IMR-90 (cell line): ENCODE measurements around the gene ARFIP1. TPM values are rescaled to one million over a fixed set of nuclear protein-coding genes. Genes with fewer than 3 reads are reported as not detected.

Experiments
- ATAC-seq: fragments of 200-7000 bp; cut with Tn5 transposase; 2 replicates; pipeline ENCODE4 v1.9.1; 2020; ENCODE audit warnings: low read depth, mild to moderate bottlenecking, moderate library complexity
- BruUV-seq: library from RNA; stranded (reverse); fragments of 400-500 nt; replicated peaks from 2 replicates; lab custom pipeline; 2021; lab: Mats Ljungman, UMichigan
- CTCF ChIA-PET: fragments of 300-600 bp; formaldehyde crosslinking; extraction: SDS; loops from one replicate; lab custom pipeline; 2021; ENCODE audit warnings: antibody characterized with exemption; lab: Yijun Ruan, JAX
- POLR2A ChIA-PET: fragments of 300-600 bp; sonication (Branson Sonifier 250); formaldehyde crosslinking; loops from one replicate; lab custom pipeline; 2022; ENCODE audit warnings: antibody characterized with exemption; ENCODE audit not compliant: unreplicated experiment; lab: Charles Lee
- DNase-seq: peaks from one replicate; pipeline ENCODE4 v3.0.0; 2013
- H2AFZ ChIP-seq: replicated peaks from 2 replicates; pipeline ENCODE3; 2013; ENCODE audit warnings: low read length, mild to moderate bottlenecking; ENCODE audit not compliant: poor library complexity
- H2AK5ac ChIP-seq: 2 replicates; pipeline ENCODE4 v1.6.1; 2013; ENCODE audit warnings: low read depth, low read length, inconsistent platforms
- H2AK9ac ChIP-seq: replicated peaks from 2 replicates; pipeline ENCODE3; 2013; ENCODE audit warnings: mild to moderate bottlenecking, low read depth, low read length, moderate library complexity; ENCODE audit not compliant: poor library complexity
- H2BK120ac ChIP-seq: 2 replicates; pipeline ENCODE4 v1.6.1; 2013; ENCODE audit warnings: low read depth, low read length, inconsistent platforms
- H2BK15ac ChIP-seq: 3 replicates; pipeline ENCODE4 v1.6.1; 2013; ENCODE audit warnings: low read depth, low read length, inconsistent platforms
- H2BK20ac ChIP-seq: 2 replicates; pipeline ENCODE4 v1.6.1; 2013; ENCODE audit warnings: low read depth, mild to moderate bottlenecking, inconsistent platforms, low read length, moderate library complexity
- H2BK5ac ChIP-seq: 2 replicates; pipeline ENCODE4 v1.6.1; 2013; ENCODE audit warnings: mild to moderate bottlenecking, low read depth, low read length, inconsistent platforms; ENCODE audit not compliant: poor library complexity, severe bottlenecking
- H3K14ac ChIP-seq: replicated peaks from 2 replicates; pipeline ENCODE4 v1.6.1; 2013; ENCODE audit warnings: low read depth, low read length, inconsistent platforms
- H3K18ac ChIP-seq: 2 replicates; pipeline ENCODE4 v1.6.1; 2013; ENCODE audit warnings: low read depth, low read length, control low read depth
- H3K23ac ChIP-seq: 2 replicates; pipeline ENCODE4 v1.6.1; 2013; ENCODE audit warnings: low read depth, low read length, inconsistent platforms
- H3K27ac ChIP-seq: 2 replicates; pipeline ENCODE4 v1.5.1; 2013; ENCODE audit warnings: mild to moderate bottlenecking, control low read depth, low read length; ENCODE audit not compliant: insufficient read depth
- H3K27me3 ChIP-seq: 2 replicates; pipeline ENCODE4 v1.6.1; 2013; ENCODE audit warnings: low read length; ENCODE audit not compliant: control insufficient read depth, insufficient read depth
- H3K36me3 ChIP-seq: 2 replicates; pipeline ENCODE4 v1.6.1; 2013; ENCODE audit warnings: low read length, mixed read lengths; ENCODE audit not compliant: control insufficient read depth, insufficient read depth
- H3K4ac ChIP-seq: 2 replicates; pipeline ENCODE4 v1.6.1; 2013; ENCODE audit warnings: low read depth, low read length, inconsistent platforms
- H3K4me1 ChIP-seq: 2 replicates; pipeline ENCODE4 v1.6.1; 2013; ENCODE audit warnings: low read length, mixed read lengths; ENCODE audit not compliant: control insufficient read depth, insufficient read depth
- H3K4me2 ChIP-seq: 2 replicates; pipeline ENCODE4 v1.6.1; 2013; ENCODE audit warnings: low read depth, mild to moderate bottlenecking, control low read depth, low read length, moderate library complexity
- H3K4me3 ChIP-seq: 2 replicates; pipeline ENCODE4 v1.5.1; 2013; ENCODE audit warnings: low read depth, mild to moderate bottlenecking, control low read depth, low read length, moderate library complexity; ENCODE audit not compliant: insufficient read depth
- H3K56ac ChIP-seq: 2 replicates; pipeline ENCODE4 v1.6.1; 2013; ENCODE audit warnings: low read length, inconsistent platforms; ENCODE audit not compliant: insufficient read depth; ENCODE audit errors: extremely low read depth
- H3K79me1 ChIP-seq, 2 experiments: 2 replicates each; pipeline ENCODE4 v1.6.1; 2013; ENCODE audit warnings: low read length in 2 of 2, inconsistent platforms in 1 of 2, low read depth in 1 of 2
- H3K9ac ChIP-seq: 2 replicates; pipeline ENCODE4 v1.6.1; 2013; ENCODE audit warnings: low read depth, low read length, control low read depth
- H3K9me1 ChIP-seq: 2 replicates; pipeline ENCODE4 v1.6.1; 2013; ENCODE audit warnings: low read length, inconsistent platforms; ENCODE audit not compliant: insufficient read depth
- H3K9me3 ChIP-seq: 2 replicates; pipeline ENCODE4 v1.6.1; 2013; ENCODE audit warnings: low read length; ENCODE audit not compliant: control insufficient read depth, insufficient read depth
- H4K20me1 ChIP-seq: 2 replicates; pipeline ENCODE4 v1.6.1; 2013; ENCODE audit warnings: low read length, inconsistent platforms; ENCODE audit not compliant: insufficient read depth
- H4K5ac ChIP-seq: 2 replicates; pipeline ENCODE4 v1.6.1; 2013; ENCODE audit warnings: mild to moderate bottlenecking, low read depth, low read length, control low read depth
- H4K8ac ChIP-seq, 2 experiments: 2 replicates each; pipeline ENCODE4 v1.6.1; 2013; ENCODE audit warnings: low read depth in 2 of 2, low read length in 2 of 2, control low read depth in 1 of 2, inconsistent platforms in 1 of 2
- H4K91ac ChIP-seq: 2 replicates; pipeline ENCODE4 v1.6.1; 2013; ENCODE audit warnings: low read depth, low read length, inconsistent platforms; ENCODE audit not compliant: insufficient read depth
- BHLHE40 ChIP-seq: fragments of 150-350 bp; IDR thresholded peaks from 2 replicates; pipeline ENCODE4 v1.6.1; 2016; ENCODE audit warnings: mild to moderate bottlenecking, low read depth, low read length
- CEBPB ChIP-seq: IDR thresholded peaks from 2 replicates; pipeline ENCODE4 v1.6.1; 2012; ENCODE audit warnings: low read depth, low read length, improper control_type of control experiment
- CHD1 ChIP-seq: IDR thresholded peaks from 2 replicates; pipeline ENCODE4 v1.6.1; 2012; ENCODE audit warnings: low read depth, low read length, improper control_type of control experiment
- CTCF ChIP-seq: conservative IDR thresholded peaks from 2 replicates; pipeline ENCODE4 v1.5.1; 2012; ENCODE audit warnings: mild to moderate bottlenecking, low read depth, low read length, improper control_type of control experiment
- ELK1 ChIP-seq: fragments of 150-350 bp; IDR thresholded peaks from 2 replicates; pipeline ENCODE4 v1.6.1; 2016; ENCODE audit warnings: low read depth, mild to moderate bottlenecking, low read length, moderate library complexity, borderline replicate concordance
- FOS ChIP-seq: fragments of 150-350 bp; IDR thresholded peaks from 2 replicates; pipeline ENCODE4 v1.6.1; 2016; ENCODE audit warnings: low read depth, low read length
- MAFK ChIP-seq: IDR thresholded peaks from 2 replicates; pipeline ENCODE4 v1.6.1; 2012; ENCODE audit warnings: low read depth, low read length, improper control_type of control experiment
- MAZ ChIP-seq: IDR thresholded peaks from 2 replicates; pipeline ENCODE4 v1.6.1; 2012; ENCODE audit warnings: low read depth, mild to moderate bottlenecking, low read length, improper control_type of control experiment, moderate library complexity, borderline replicate concordance
- MXI1 ChIP-seq: IDR thresholded peaks from 2 replicates; pipeline ENCODE4 v1.6.1; 2012; ENCODE audit warnings: low read depth, mild to moderate bottlenecking, low read length, moderate library complexity, borderline replicate concordance
- NFE2L2 ChIP-seq: fragments of 150-350 bp; IDR thresholded peaks from 2 replicates; pipeline ENCODE4 v1.6.1; 2016; ENCODE audit warnings: low read depth, mild to moderate bottlenecking, low read length
- POLR2A ChIP-seq: IDR thresholded peaks from 2 replicates; pipeline ENCODE4 v1.6.1; 2012; ENCODE audit warnings: mild to moderate bottlenecking, low read depth, low read length
- RAD21 ChIP-seq: IDR thresholded peaks from 2 replicates; pipeline ENCODE4 v1.6.1; 2012; ENCODE audit warnings: low read length, improper control_type of control experiment
- RCOR1 ChIP-seq: IDR thresholded peaks from 2 replicates; pipeline ENCODE4 v1.6.1; 2012; ENCODE audit warnings: mild to moderate bottlenecking, low read length, improper control_type of control experiment; ENCODE audit not compliant: insufficient replicate concordance
- RFX5 ChIP-seq: IDR thresholded peaks from 2 replicates; pipeline ENCODE4 v1.8.0; 2012; ENCODE audit warnings: low read depth, mild to moderate bottlenecking, low read length, moderate library complexity
- SMC3 ChIP-seq: fragments of 150-350 bp; IDR thresholded peaks from 2 replicates; pipeline ENCODE4 v1.6.1; 2016; ENCODE audit warnings: low read depth, mild to moderate bottlenecking, antibody characterized with exemption, low read length, moderate library complexity
- USF2 ChIP-seq: fragments of 150-350 bp; IDR thresholded peaks from 2 replicates; pipeline ENCODE4 v1.6.1; 2017; ENCODE audit warnings: mild to moderate bottlenecking, antibody characterized with exemption, low read length, low read depth
- WGBS, 2 experiments: methylation state at CpG; one replicate each; pipeline versions ENCODE4 v1.1.5 to v1.1.7; 2013; ENCODE audit warnings: missing lambda C conversion rate in 2 of 2; ENCODE audit not compliant: insufficient read length in 1 of 2; ENCODE audit errors: extremely low coverage in 2 of 2; 5-methylcytosine and 5-hydroxymethylcytosine counted together
- dilution Hi-C: fragments of 300-500 bp; cut with HindIII; formaldehyde crosslinking; loops from one replicate; pipeline ENCODE4 v1.14.3; 2018; ENCODE audit warnings: low sequenced_read_pairs; ENCODE audit not compliant: unreplicated experiment
- in situ Hi-C: fragments of 300-500 bp; cut with MboI; formaldehyde crosslinking; loops from 3 replicates; pipeline ENCODE4 v1.14.3; 2019; ENCODE audit warnings: low sequenced_read_pairs, inconsistent platforms, mixed read lengths
- intact Hi-C: fragments of 100-400 bp; cut with micrococcal nuclease; formaldehyde crosslinking; loops from 2 replicates; pipeline ENCODE4 v1.10.0; 2022
- polyA plus RNA-seq, 3 experiments: library from polyadenylated mRNA; depleted of rRNA; stranded (reverse); fragments of >200 nt; gene quantifications; 2 replicates each; pipeline ENCODE4 v1.2.3, GENCODE V29; 2012; ENCODE audit warnings: low replicate concordance in 1 of 3
- total RNA-seq: library from RNA; depleted of rRNA; stranded (reverse); fragments of >200 nt; gene quantifications from 2 replicates; pipeline ENCODE4 v1.2.3, GENCODE V29; 2012

Gene ARFIP1
- total and polyA plus RNA-seq, 2 of the 4 experiments (the other 2 are of a cell fraction), result 12.7 to 30.5 TPM

GRCh38 chr4:152828122-152828521, 48.4 kb downstream of the ARFIP1 start:
- Histone ChIP-seq H3K79me1 (peaks cover 7% of the 10 kb centered on the region in 2 experiments; a peak in 2 of 4 replicates), H3K18ac (no peak overlapping the region), H3K27ac (no peak overlapping the region), H3K56ac (no peak overlapping the region), H2AK5ac (no peak overlapping the region), H2BK120ac (no peak overlapping the region), H2AK9ac (no peak overlapping the region), H3K23ac (no peak overlapping the region), H3K36me3 (no peaks in the 10 kb centered on the region; the same call in 1 of the 2 replicates), H3K9me1 (no peaks in the 10 kb centered on the region), H2AFZ (no peak overlapping the region), H2BK15ac (no peak overlapping the region), H4K8ac (no peak overlapping the region), H2BK5ac (no peak overlapping the region), H3K4me1 (no peaks in the 10 kb centered on the region), H3K9me3 (no peaks in the 10 kb centered on the region), H4K91ac (no peak overlapping the region), H3K4me3 (no peak overlapping the region), H3K14ac (no peak overlapping the region), H3K9ac (no peak overlapping the region), H3K27me3 (no peaks in the 10 kb centered on the region), H3K4me2 (no peak overlapping the region), H4K20me1 (no peaks in the 10 kb centered on the region; the same call in 1 of the 2 replicates), H4K5ac (no peak overlapping the region), H3K4ac (no peak overlapping the region), H2BK20ac (no peak overlapping the region)
- intact Hi-C loops, result no loop called here
- TF ChIP-seq ELK1 (no peak), MXI1 (no peak), RCOR1 (no peak), POLR2A (no peak), NFE2L2 (no peak), MAZ (no peak), RFX5 (no peak), MAFK (no peak), FOS (no peak), BHLHE40 (no peak), CTCF (no peak), CEBPB (no peak), USF2 (no peak), RAD21 (no peak), CHD1 (no peak), SMC3 (no peak)
- no peak for ATAC-seq
- CTCF ChIA-PET, result no interaction called here
- no CpG with 5 or more reads among the region's 1 CpG for WGBS, 2 experiments
- dilution Hi-C loops, result no loop called here
- BruUV-seq, result no TSS peak
- in situ Hi-C loops, result loop anchor here (25.0 kb wide), 1 partner anchor 759 kb away; no protein-coding TSS in a partner anchor
- POLR2A ChIA-PET, result no interaction called here
- peak; percentile 4 for DNase-seq
